Duodenal mucosa (tissue), 2 donors: ENCODE measurements around the gene RALY.

Experiments used
- H3K27ac ChIP-seq: one replicate; pipeline ENCODE4 v1.7.0; 2013; ENCODE audit warnings: low read depth, low read length
- H3K27me3 ChIP-seq, 2 donors: one replicate each; pipeline ENCODE4 v1.7.0; 2013; ENCODE audit warnings: low read length in 2 of 2, control low read depth in 1 of 2; ENCODE audit not compliant: insufficient read depth in 2 of 2, control insufficient read depth in 1 of 2
- H3K36me3 ChIP-seq, 2 donors: one replicate each; pipeline ENCODE4 v1.7.0; 2013; ENCODE audit warnings: low read length in 2 of 2, control low read depth in 1 of 2; ENCODE audit not compliant: insufficient read depth in 2 of 2, control insufficient read depth in 1 of 2
- H3K4me1 ChIP-seq, 2 donors: one replicate each; pipeline ENCODE4 v1.7.0; 2013; ENCODE audit warnings: low read length in 2 of 2, control low read depth in 1 of 2; ENCODE audit not compliant: insufficient read depth in 2 of 2, control insufficient read depth in 1 of 2
- H3K4me3 ChIP-seq, 2 donors: one replicate each; pipeline ENCODE4 v1.7.0; 2013; ENCODE audit warnings: low read length in 2 of 2, low read depth in 1 of 2
- H3K9ac ChIP-seq, 2 donors: one replicate each; pipeline ENCODE4 v1.7.0; 2013; ENCODE audit warnings: low read length in 2 of 2, low read depth in 1 of 2
- H3K9me3 ChIP-seq, 2 donors: one replicate each; pipeline ENCODE4 v1.7.0; 2013; ENCODE audit warnings: low read length in 2 of 2, control low read depth in 1 of 2; ENCODE audit not compliant: control insufficient read depth in 1 of 2

The RALY gene

GRCh38 chr20:33985280-33985679, 8.4 kb upstream of the RALY start:
- Histone ChIP-seq H3K4me3 (no peak overlapping the region), H3K9ac (no peak overlapping the region), H3K9me3 (no peaks in the 10 kb centered on the region), H3K27ac (no peak overlapping the region), H3K27me3 (no peaks in the 10 kb centered on the region), H3K36me3 (no peaks in the 10 kb centered on the region), H3K4me1 (no peaks in the 10 kb centered on the region)

GRCh38 chr20:33985830-33986229, 7.9 kb upstream of the RALY start:
- no peaks in the 10 kb centered on the region for H3K36me3 ChIP-seq

GRCh38 chr20:33986560-33987216, 7.0 kb upstream of the RALY start:
- no peaks in the 10 kb centered on the region for H3K9me3 ChIP-seq
- no peak overlapping the region for H3K4me3 ChIP-seq
- H3K36me3 ChIP-seq = no peaks in the 10 kb centered on the region
- H3K4me1 ChIP-seq = peaks cover 2 to 5% of the 10 kb centered on the region in 2 donors
- H3K9ac ChIP-seq = no peak overlapping the region
- H3K27me3 ChIP-seq = no peaks in the 10 kb centered on the region
- no peak overlapping the region for H3K27ac ChIP-seq

More at GRCh38 chr20:33985830-33986229, 7.9 kb upstream of the RALY start:
- Histone ChIP-seq H3K4me1 (no peaks in the 10 kb centered on the region), H3K4me3 (no peak overlapping the region), H3K9ac (no peak overlapping the region), H3K27me3 (no peaks in the 10 kb centered on the region), H3K9me3 (no peaks in the 10 kb centered on the region), H3K27ac (no peak overlapping the region)

GRCh38 chr20:33990075-33990474, 3.6 kb upstream of the RALY start:
- Histone ChIP-seq H3K36me3 (no peaks in the 10 kb centered on the region), H3K9ac (no peak overlapping the region), H3K27me3 (no peaks in the 10 kb centered on the region), H3K9me3 (no peaks in the 10 kb centered on the region), H3K4me1 (peaks cover 12 to 15% of the 10 kb centered on the region in 2 donors), H3K27ac (no peak overlapping the region), H3K4me3 (no peak overlapping the region)

GRCh38 chr20:33991502-33991901, 2.2 kb upstream of the RALY start:
- Histone ChIP-seq H3K27ac (no peak overlapping the region), H3K36me3 (no peaks in the 10 kb centered on the region), H3K4me1 (peaks cover 27 to 28% of the 10 kb centered on the region in 2 donors), H3K9ac (no peak overlapping the region), H3K27me3 (no peaks in the 10 kb centered on the region), H3K4me3 (peak overlapping the region; percentile 63 to 84), H3K9me3 (no peaks in the 10 kb centered on the region)

GRCh38 chr20:33992145-33992922, 1.4 kb upstream of the RALY start:
- Histone ChIP-seq H3K4me1 (peaks cover 35% of the 10 kb centered on the region in 2 donors), H3K9me3 (no peaks in the 10 kb centered on the region), H3K36me3 (no peaks in the 10 kb centered on the region), H3K9ac (peak overlapping the region; percentile 67 to 80), H3K27ac (peak overlapping the region; percentile 16), H3K4me3 (peak overlapping the region; percentile 63 to 84), H3K27me3 (no peaks in the 10 kb centered on the region)

- Histone ChIP-seq H3K4me1 (peaks cover 42% of the 10 kb centered on the region in 2 donors), H3K27ac (peak overlapping the region; percentile 96), H3K36me3 (no peaks in the 10 kb centered on the region), H3K9me3 (no peaks in the 10 kb centered on the region), H3K4me3 (peak overlapping the region; percentile 63 to 85), H3K9ac (peak overlapping the region; percentile 74 to 80), H3K27me3 (no peaks in the 10 kb centered on the region)
Observed at GRCh38 chr20:33992923-33993575, 662 bp upstream of the RALY start.

GRCh38 chr20:33994222-33994913, 657 bp downstream of the RALY start:
- H3K9ac ChIP-seq = peak overlapping the region; percentile 64 to 74
- H3K4me1 ChIP-seq = peaks cover 51 to 53% of the 10 kb centered on the region in 2 donors
- H3K27me3 ChIP-seq = no peaks in the 10 kb centered on the region
- peak overlapping the region; percentile 63 to 85 for H3K4me3 ChIP-seq
- no peaks in the 10 kb centered on the region for H3K9me3 ChIP-seq
- H3K27ac ChIP-seq = peak overlapping the region; percentile 96
- H3K36me3 ChIP-seq = no peaks in the 10 kb centered on the region

- H3K27me3 ChIP-seq = no peaks in the 10 kb centered on the region
- no peaks in the 10 kb centered on the region for H3K9me3 ChIP-seq
- peak overlapping the region; percentile 63 to 85 for H3K4me3 ChIP-seq
- no peaks in the 10 kb centered on the region for H3K36me3 ChIP-seq
- peak overlapping the region; percentile 64 to 74 for H3K9ac ChIP-seq
- H3K27ac ChIP-seq = no peak overlapping the region
- H3K4me1 ChIP-seq = peaks cover 59% of the 10 kb centered on the region in 2 donors
Observed at GRCh38 chr20:33995053-33995831, 1.5 kb downstream of the RALY start.
